K562 (cell line): ENCODE measurements around the gene IGF2BP1. TPM values are rescaled to one million over a fixed set of nuclear protein-coding genes. Genes with fewer than 3 reads are reported as not detected.

Experiments used
- ATAC-seq: fragments of 200-7000 bp; cut with Tn5 transposase; 3 replicates; pipeline ENCODE4 v1.9.1; 2020; ENCODE audit warnings: moderate library complexity
- BruUV-seq: library from RNA; stranded (reverse); fragments of 400-500 nt; replicated peaks from 2 replicates; lab custom pipeline; 2021; lab: Mats Ljungman, UMichigan
- CTCF ChIA-PET: fragments of 300-600 bp; formaldehyde crosslinking; extraction: SDS; loops from one replicate; lab custom pipeline; 2021; ENCODE audit warnings: low intra/inter-chr PET ratio; lab: Yijun Ruan, JAX
- POLR2A ChIA-PET: fragments of 300-600, 350-650 bp; sonication (Branson Sonifier 250); formaldehyde crosslinking; extraction: SDS; loops from one replicate; lab custom pipeline; 2021; ENCODE audit warnings: antibody characterized with exemption, inconsistent platforms; lab: Yijun Ruan, JAX
- DNase-seq, 4 experiments: peaks; one replicate each; pipeline versions ENCODE4 v3.0.0 to v3.0.0-alpha.2; 2011 to 2018; ENCODE audit warnings: low spot score in 3 of 4, mixed read lengths in 3 of 4; ENCODE audit errors: extremely low read depth in 1 of 4
- FAIRE-seq: peaks from 2 replicates; lab custom pipeline; 2011; peaks lifted over from hg19 to GRCh38; lab: Jason Lieb, UNC
- H2AFZ ChIP-seq: 2 replicates; pipeline ENCODE4 v1.6.0; 2011; ENCODE audit warnings: low read depth, low read length, control low read depth, inconsistent platforms
- H3K27ac ChIP-seq: fragments of 200-600 bp; 3 replicates; pipeline ENCODE4 v1.8.0; 2011; ENCODE audit warnings: low read depth, mild to moderate bottlenecking, control low read depth, inconsistent platforms, low read length, moderate library complexity, mixed read lengths; ENCODE audit errors: extremely low read depth
- H3K27me3 ChIP-seq, 2 experiments: fragments of 300-600 bp in 1 of 2; 2 replicates in 1 of 2; 3 replicates in 1 of 2; pipeline versions ENCODE4 v1.6.0 to v1.8.0; 2011; ENCODE audit warnings: inconsistent platforms in 2 of 2, low read length in 2 of 2, mild to moderate bottlenecking in 1 of 2, mixed read lengths in 1 of 2, moderate library complexity in 1 of 2; ENCODE audit not compliant: control insufficient read depth in 2 of 2, insufficient read depth in 2 of 2
- H3K36me3 ChIP-seq: fragments of 300-600 bp; 3 replicates; pipeline ENCODE4 v1.8.0; 2011; ENCODE audit warnings: mild to moderate bottlenecking, low read length, inconsistent platforms; ENCODE audit not compliant: control insufficient read depth, insufficient read depth
- H3K4me1 ChIP-seq, 2 experiments: fragments of 200-600 bp in 1 of 2; replicated peaks in 1 of 2; 2 replicates in 1 of 2; 3 replicates in 1 of 2; pipeline versions ENCODE4 v1.5.1 to v1.8.0; 2011; ENCODE audit warnings: inconsistent platforms in 2 of 2, low read length in 2 of 2, mild to moderate bottlenecking in 1 of 2, mixed read lengths in 1 of 2, moderate library complexity in 1 of 2; ENCODE audit not compliant: control insufficient read depth in 2 of 2, insufficient read depth in 2 of 2
- H3K4me2 ChIP-seq: 2 replicates; pipeline ENCODE4 v1.6.1; 2011; ENCODE audit warnings: low read length, control low read depth, inconsistent platforms, mixed read lengths; ENCODE audit not compliant: insufficient read depth
- H3K4me3 ChIP-seq: fragments of 200-600 bp; sonication (generic), shearing (Covaris generic); 2 replicates; pipeline ENCODE4 v1.5.1; 2016; ENCODE audit warnings: control low read depth, inconsistent platforms
- H3K79me2 ChIP-seq: fragments of 200-600 bp; 3 replicates; pipeline ENCODE4 v1.8.0; 2011; ENCODE audit warnings: low read length, inconsistent platforms; ENCODE audit not compliant: control insufficient read depth, insufficient read depth
- H3K9ac ChIP-seq, 2 experiments: 2 replicates each; pipeline versions ENCODE4 v1.6.0 to v1.6.1; 2011; ENCODE audit warnings: low read depth in 2 of 2, low read length in 2 of 2, control low read depth in 1 of 2, inconsistent platforms in 1 of 2, mild to moderate bottlenecking in 1 of 2, mixed read lengths in 1 of 2; ENCODE audit not compliant: insufficient read depth in 1 of 2
- H3K9me1 ChIP-seq: one replicate; pipeline ENCODE4 v1.6.0; 2011; ENCODE audit warnings: inconsistent platforms, mild to moderate bottlenecking, low read length, moderate library complexity; ENCODE audit not compliant: control insufficient read depth, insufficient read depth
- H3K9me3 ChIP-seq: replicated peaks from 2 replicates; pipeline ENCODE4 v1.5.1; 2011; ENCODE audit warnings: low read depth, low read length, inconsistent platforms; ENCODE audit not compliant: control insufficient read depth, insufficient read depth
- H4K20me1 ChIP-seq: replicated peaks from 2 replicates; pipeline ENCODE4 v1.6.1; 2011; ENCODE audit warnings: low read length, inconsistent platforms, mixed read lengths; ENCODE audit not compliant: control insufficient read depth, insufficient read depth
- CREB1 ChIP-seq, 2 experiments: sonication (generic) in 1 of 2; formaldehyde crosslinking in 1 of 2; IDR thresholded peaks; 2 replicates each; pipeline versions ENCODE4 v1.6.1 to v1.8.0; 2012 to 2022; ENCODE audit warnings: inconsistent platforms in 1 of 2, mild to moderate bottlenecking in 1 of 2, missing genetic modification reagents in 1 of 2, moderate library complexity in 1 of 2
- NCOA6 ChIP-seq: fragments of 450-650 bp; IDR thresholded peaks from 2 replicates; pipeline ENCODE4 v1.6.1; 2017; ENCODE audit warnings: mild to moderate bottlenecking
- PHB2 ChIP-seq: fragments of 450-650 bp; IDR thresholded peaks from 2 replicates; pipeline ENCODE4 v1.6.1; 2017; ENCODE audit warnings: low read depth
- POLR2AphosphoS5 ChIP-seq: IDR thresholded peaks from 2 replicates; pipeline ENCODE4 v1.6.1; 2011; ENCODE audit warnings: mild to moderate bottlenecking, low read depth, low read length, moderate library complexity; ENCODE audit not compliant: control insufficient read depth, insufficient read depth
- TEAD2 ChIP-seq: fragments of 450-650 bp; IDR thresholded peaks from 2 replicates; pipeline ENCODE4 v1.6.1; 2016; ENCODE audit warnings: missing genetic modification characterization, control low read depth, missing compliant biosample characterization
- WGBS: fragments of 100-300 bp; shearing (Covaris generic); methylation state at CpG from one replicate; pipeline ENCODE4 v1.1.6; 2016; ENCODE audit warnings: low coverage, mixed read lengths; ENCODE audit not compliant: insufficient coverage; ENCODE audit errors: missing lambda C conversion rate; 5-methylcytosine and 5-hydroxymethylcytosine counted together
- in situ Hi-C: fragments of 300-500 bp; cut with MboI; formaldehyde crosslinking; loops from 4 replicates; pipeline ENCODE4 v1.15.0; 2018; ENCODE audit warnings: inconsistent platforms, mixed read lengths
- intact Hi-C: fragments of 100-400 bp; cut with micrococcal nuclease; formaldehyde crosslinking; loops from 2 replicates; pipeline ENCODE4 v1.14.2; 2022
- polyA plus RNA-seq, 8 experiments: library from polyadenylated mRNA; depleted of rRNA in 4 of 8; stranded (reverse) in 5 of 8; unstranded in 3 of 8; fragments of >200 nt; fragmentation: Nextera tagmentation in 2 of 8; fragmentation: Illumina TruSeq in 1 of 8; extraction: Ambion mirVana in 2 of 8; extraction: Trizol in 1 of 8; gene quantifications; 2 replicates each; pipeline versions ENCODE4 v1.2.1 to v1.2.3, GENCODE V29; 2011 to 2014; ENCODE audit warnings: inconsistent platforms in 1 of 8, missing spikeins in 1 of 8
- total RNA-seq, 7 experiments: library from RNA; depleted of rRNA in 6 of 7; stranded (reverse); fragments of >200 nt in 6 of 7; fragmentation: Illumina TruSeq in 2 of 7; extraction: Trizol in 2 of 7; gene quantifications; 2 replicates each; pipeline versions ENCODE4 v1.2.1 to v1.2.3, GENCODE V29; 2011 to 2021; ENCODE audit warnings: low replicate concordance in 1 of 7

The IGF2BP1 gene
- total and polyA plus RNA-seq, 9 of the 15 experiments (the other 6 are each of a cell fraction or from before 2014, with no cell fraction given): 13.0 to 318 (median 53.6) TPM

- ChIA-PET POLR2A (interaction anchor here (0.6 to 0.7 kb wide), 2 partner anchors 57 to 1216 kb away, joined by 3 to 4 read pairs; no protein-coding TSS in a partner anchor), CTCF (interaction anchor here (0.9 kb wide), 1 partner anchor 10 kb away, joined by 3 read pairs; no protein-coding TSS in a partner anchor)
- H3K79me2 ChIP-seq: no peaks in the 10 kb centered on the region
- BruUV-seq: no TSS peak
- H3K4me2 ChIP-seq: no peak overlapping the region
- no peaks in the 10 kb centered on the region for H3K27me3 ChIP-seq
- H3K4me1 ChIP-seq: no peaks in the 10 kb centered on the region
- H3K9me3 ChIP-seq: no peaks in the 10 kb centered on the region
- no peaks in the 10 kb centered on the region for H3K9me1 ChIP-seq
- 83% methylated on average over 1 of the region's 1 CpG for WGBS
- intact Hi-C loops: no loop called here
- no peak overlapping the region for H3K4me3 ChIP-seq
- no peak overlapping the region for H3K9ac ChIP-seq
- H4K20me1 ChIP-seq: no peaks in the 10 kb centered on the region
- ATAC-seq (no peak; the same call in 2 of the 3 replicates), FAIRE-seq (no peak), DNase-seq (no peak)
- H2AFZ ChIP-seq: no peak overlapping the region
- in situ Hi-C loops: no loop called here
- no peak overlapping the region for H3K27ac ChIP-seq
- H3K36me3 ChIP-seq: peaks cover 88% of the 10 kb centered on the region
- TF ChIP-seq PHB2 (no peak), POLR2AphosphoS5 (peak; percentile 14; the same call in 1 of the 2 replicates), NCOA6 (no peak), TEAD2 (tag) (no peak), CREB1 (IDR thresholded peaks at IDR 0.05) (no peak), CREB1 (CRISPR knock-in tag; IDR thresholded peaks at IDR 0.05) (no peak)
Observed at GRCh38 chr17:49051269-49051668, 54.1 kb downstream of the IGF2BP1 start.
